GM12878 (cell line): ENCODE data around the gene CACNA1A.

ENCODE experiments used
- EZH2 ChIP-seq: IDR thresholded peaks from 2 replicates; pipeline ENCODE4 v1.6.1; 2012; ENCODE audit warnings: low read depth, mild to moderate bottlenecking, control low read depth, inconsistent platforms, low read length, borderline replicate concordance; ENCODE audit not compliant: control insufficient read depth
- NR2C2 ChIP-seq: IDR thresholded peaks from 2 replicates; pipeline ENCODE4 v1.6.1; 2011; ENCODE audit warnings: borderline replicate concordance, low read depth; ENCODE audit not compliant: control insufficient read depth, insufficient read length
- TF ChIP-seq, protein P1 (sequence below): fragments of 450-650 bp; formaldehyde crosslinking; IDR thresholded peaks from 2 replicates; pipeline ENCODE4 v1.5.0; 2022; ENCODE audit warnings: mild to moderate bottlenecking, missing genetic modification characterization

DNA sequence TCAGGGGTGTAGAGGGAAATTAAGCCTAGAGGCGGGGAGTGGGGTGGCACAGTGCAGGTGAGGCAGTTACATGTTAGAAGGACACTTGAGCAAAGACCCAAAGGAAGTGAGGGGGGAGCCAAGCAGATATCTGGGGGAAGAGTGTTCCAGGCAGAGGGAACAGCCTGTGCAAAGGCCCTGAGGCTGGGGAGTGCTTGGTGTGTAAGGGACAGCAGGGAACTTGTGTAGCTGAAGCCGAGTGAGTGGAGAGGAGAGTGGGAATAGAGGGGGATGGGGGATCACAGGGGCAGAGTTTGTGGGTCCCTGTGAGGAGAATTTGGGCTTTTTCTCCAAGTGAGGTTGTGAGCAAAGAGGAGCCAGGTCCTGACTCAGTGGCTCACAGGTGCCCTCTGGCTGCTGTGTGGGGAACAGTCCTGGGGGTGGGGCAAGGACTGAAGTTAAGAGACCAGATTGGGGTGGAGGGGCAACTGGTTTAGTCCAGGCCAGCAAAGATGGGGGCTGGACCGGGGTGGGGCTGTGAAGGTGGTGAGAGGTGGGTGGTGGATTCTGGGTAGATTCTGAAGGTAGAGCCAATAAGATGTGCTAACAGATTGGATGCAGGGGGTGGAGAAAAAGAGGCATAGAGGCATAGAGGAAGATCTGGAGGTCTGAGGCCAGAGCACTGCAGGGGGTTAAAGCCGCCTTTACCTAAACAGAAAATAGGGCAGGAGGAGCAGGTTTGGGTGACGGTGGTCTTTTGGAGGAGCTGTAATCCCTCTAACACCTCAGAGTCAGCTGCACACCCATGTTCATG is 75.3 kb downstream of the CACNA1A start:
- no peak for TF ChIP-seq NR2C2
- no peak for TF ChIP-seq EZH2
- TF ChIP-seq, protein P1, sequence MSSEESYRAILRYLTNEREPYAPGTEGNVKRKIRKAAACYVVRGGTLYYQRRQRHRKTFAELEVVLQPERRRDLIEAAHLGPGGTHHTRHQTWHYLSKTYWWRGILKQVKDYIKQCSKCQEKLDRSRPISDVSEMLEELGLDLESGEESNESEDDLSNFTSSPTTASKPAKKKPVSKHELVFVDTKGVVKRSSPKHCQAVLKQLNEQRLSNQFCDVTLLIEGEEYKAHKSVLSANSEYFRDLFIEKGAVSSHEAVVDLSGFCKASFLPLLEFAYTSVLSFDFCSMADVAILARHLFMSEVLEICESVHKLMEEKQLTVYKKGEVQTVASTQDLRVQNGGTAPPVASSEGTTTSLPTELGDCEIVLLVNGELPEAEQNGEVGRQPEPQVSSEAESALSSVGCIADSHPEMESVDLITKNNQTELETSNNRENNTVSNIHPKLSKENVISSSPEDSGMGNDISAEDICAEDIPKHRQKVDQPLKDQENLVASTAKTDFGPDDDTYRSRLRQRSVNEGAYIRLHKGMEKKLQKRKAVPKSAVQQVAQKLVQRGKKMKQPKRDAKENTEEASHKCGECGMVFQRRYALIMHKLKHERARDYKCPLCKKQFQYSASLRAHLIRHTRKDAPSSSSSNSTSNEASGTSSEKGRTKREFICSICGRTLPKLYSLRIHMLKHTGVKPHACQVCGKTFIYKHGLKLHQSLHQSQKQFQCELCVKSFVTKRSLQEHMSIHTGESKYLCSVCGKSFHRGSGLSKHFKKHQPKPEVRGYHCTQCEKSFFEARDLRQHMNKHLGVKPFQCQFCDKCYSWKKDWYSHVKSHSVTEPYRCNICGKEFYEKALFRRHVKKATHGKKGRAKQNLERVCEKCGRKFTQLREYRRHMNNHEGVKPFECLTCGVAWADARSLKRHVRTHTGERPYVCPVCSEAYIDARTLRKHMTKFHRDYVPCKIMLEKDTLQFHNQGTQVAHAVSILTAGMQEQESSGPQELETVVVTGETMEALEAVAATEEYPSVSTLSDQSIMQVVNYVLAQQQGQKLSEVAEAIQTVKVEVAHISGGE, result no peak
